GM06990 (cell line): ENCODE results near the gene TERT.
"Not testable (repeated sequence)": the region's sequence is repeated elsewhere in the genome, so short reads cannot be mapped to it uniquely, and the experiment has no call there.

Experiments used
- DNase-seq: peaks from one replicate; pipeline ENCODE4 v3.0.0-alpha.2; 2011; ENCODE audit not compliant: insufficient read length; ENCODE audit errors: extremely low read depth
- H3K27me3 ChIP-seq: replicated peaks from 2 replicates; pipeline ENCODE4 v1.6.0; 2011; ENCODE audit warnings: low read length; ENCODE audit not compliant: control insufficient read depth, insufficient read depth
- H3K36me3 ChIP-seq: 2 replicates; pipeline ENCODE4 v1.5.1; 2011; ENCODE audit warnings: low read length; ENCODE audit not compliant: control insufficient read depth, insufficient read depth
- H3K4me3 ChIP-seq: replicated peaks from 2 replicates; pipeline ENCODE4 v1.5.1; 2011; ENCODE audit warnings: low read depth, mild to moderate bottlenecking, control low read depth, low read length
- TF ChIP-seq, protein P1 (sequence below): IDR thresholded peaks from 2 replicates; pipeline ENCODE4 v1.5.1; 2011; ENCODE audit warnings: low read length, control low read depth, mild to moderate bottlenecking, inconsistent platforms; ENCODE audit not compliant: insufficient read depth, poor library complexity, severe bottlenecking

Gene TERT

GRCh38 chr5:1278656-1279442 lies 16.0 kb downstream of the TERT start:
- Histone ChIP-seq H3K27me3 (no peaks in the 10 kb centered on the region), H3K4me3 (no peak overlapping the region), H3K36me3 (no peaks in the 10 kb centered on the region)
- TF ChIP-seq, protein P1, sequence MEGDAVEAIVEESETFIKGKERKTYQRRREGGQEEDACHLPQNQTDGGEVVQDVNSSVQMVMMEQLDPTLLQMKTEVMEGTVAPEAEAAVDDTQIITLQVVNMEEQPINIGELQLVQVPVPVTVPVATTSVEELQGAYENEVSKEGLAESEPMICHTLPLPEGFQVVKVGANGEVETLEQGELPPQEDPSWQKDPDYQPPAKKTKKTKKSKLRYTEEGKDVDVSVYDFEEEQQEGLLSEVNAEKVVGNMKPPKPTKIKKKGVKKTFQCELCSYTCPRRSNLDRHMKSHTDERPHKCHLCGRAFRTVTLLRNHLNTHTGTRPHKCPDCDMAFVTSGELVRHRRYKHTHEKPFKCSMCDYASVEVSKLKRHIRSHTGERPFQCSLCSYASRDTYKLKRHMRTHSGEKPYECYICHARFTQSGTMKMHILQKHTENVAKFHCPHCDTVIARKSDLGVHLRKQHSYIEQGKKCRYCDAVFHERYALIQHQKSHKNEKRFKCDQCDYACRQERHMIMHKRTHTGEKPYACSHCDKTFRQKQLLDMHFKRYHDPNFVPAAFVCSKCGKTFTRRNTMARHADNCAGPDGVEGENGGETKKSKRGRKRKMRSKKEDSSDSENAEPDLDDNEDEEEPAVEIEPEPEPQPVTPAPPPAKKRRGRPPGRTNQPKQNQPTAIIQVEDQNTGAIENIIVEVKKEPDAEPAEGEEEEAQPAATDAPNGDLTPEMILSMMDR, result no peak
- no peak for DNase-seq

DNA sequence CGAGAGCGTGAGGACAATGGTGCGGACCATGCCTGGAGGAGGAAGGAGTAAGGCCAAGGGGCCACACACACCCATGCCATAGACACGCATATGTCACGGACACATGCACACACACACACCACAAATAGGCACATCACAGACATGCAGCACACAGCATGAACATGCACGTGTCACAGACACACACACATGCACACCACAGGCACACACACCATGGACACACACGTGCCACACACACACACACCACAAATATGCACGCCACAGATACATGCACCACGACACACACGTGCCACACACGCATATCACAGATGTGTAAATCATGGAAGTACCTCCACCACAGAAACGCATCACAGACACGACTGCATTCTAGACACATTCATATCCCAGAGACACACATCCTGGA lies 16.7 kb downstream of the TERT start:
- Histone ChIP-seq H3K27me3 (no peaks in the 10 kb centered on the region), H3K4me3 (no peak overlapping the region), H3K36me3 (no peaks in the 10 kb centered on the region)
- DNase-seq, result no peak
- TF ChIP-seq, protein P1, result no peak

DNA sequence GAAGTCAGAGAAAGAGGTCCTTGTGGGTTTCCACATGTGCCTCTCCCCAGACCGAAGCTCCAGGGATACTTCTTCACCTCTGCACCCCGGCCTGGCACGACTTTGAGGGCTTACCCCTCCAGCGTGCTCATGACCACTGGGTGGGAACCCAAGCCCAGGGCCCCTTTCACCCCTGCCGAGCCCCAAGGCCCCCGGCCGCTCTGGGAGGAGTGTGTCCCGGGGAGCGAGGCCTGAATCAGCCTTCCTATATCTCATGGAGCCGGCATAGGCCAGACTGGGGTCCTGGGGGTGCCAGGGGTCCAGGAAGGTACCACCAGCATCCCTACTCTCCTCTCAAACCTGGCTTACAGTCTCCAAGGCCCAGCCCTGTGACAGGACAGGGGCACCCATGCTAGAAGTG lies 17.1 kb downstream of the TERT start:
- no peak for DNase-seq
- Histone ChIP-seq H3K36me3 (no peaks in the 10 kb centered on the region), H3K27me3 (no peaks in the 10 kb centered on the region), H3K4me3 (no peak overlapping the region)
- TF ChIP-seq, protein P1, result no peak

GRCh38 chr5:1277331-1277730 lies 17.5 kb downstream of the TERT start:
- no peaks in the 10 kb centered on the region for H3K36me3 ChIP-seq
- TF ChIP-seq, protein P1, result no peak
- H3K4me3 ChIP-seq, result no peak overlapping the region
- no peak for DNase-seq
- H3K27me3 ChIP-seq, result no peaks in the 10 kb centered on the region

GRCh38 chr5:1276930-1277329 lies 17.9 kb downstream of the TERT start:
- Histone ChIP-seq H3K27me3 (no peaks in the 10 kb centered on the region), H3K36me3 (no peaks in the 10 kb centered on the region), H3K4me3 (no peak overlapping the region)
- DNase-seq, result no peak
- TF ChIP-seq, protein P1, result no peak

- not testable (repeated sequence) for H3K4me3 ChIP-seq, H3K36me3 ChIP-seq
These were observed 19.2 kb downstream of the TERT start for GRCh38 chr5:1275397-1276391.

More at GRCh38 chr5:1275397-1276391, 19.2 kb downstream of the TERT start:
- DNase-seq, H3K27me3 ChIP-seq: not testable (repeated sequence)
